Left lung (tissue), 10 donors: Measurements from ENCODE around the gene COMMD3. TPM values are rescaled to one million over a fixed set of nuclear protein-coding genes. Genes with fewer than 3 reads are reported as not detected.

Source experiments
- ATAC-seq: fragments of 200-7000 bp; cut with Tn5 transposase; one replicate; pipeline ENCODE4 v1.9.1; 2020; ENCODE audit warnings: moderate library complexity
- DNase-seq, 4 donors: peaks; one replicate each; pipeline ENCODE4 v3.0.0-alpha.2; 2013 to 2020
- H3K27ac ChIP-seq, 2 donors: fragments of 200-600 bp; sonication (generic) in 1 of 2; one replicate each; pipeline versions ENCODE4 v1.5.0 to v1.8.0; 2020 to 2021
- H3K27me3 ChIP-seq, 2 donors: fragments of 200-600 bp; sonication (generic) in 1 of 2; one replicate each; pipeline versions ENCODE4 v1.5.0 to v1.8.0; 2020 to 2021
- H3K36me3 ChIP-seq, 2 donors: fragments of 200-600 bp; sonication (generic) in 1 of 2; one replicate each; pipeline versions ENCODE4 v1.5.0 to v1.8.0; 2020 to 2021
- H3K4me1 ChIP-seq, 2 donors: fragments of 200-600 bp; one replicate each; pipeline ENCODE4 v1.8.0; 2021
- H3K4me3 ChIP-seq, 2 donors: fragments of 200-600 bp; sonication (generic) in 1 of 2; one replicate each; pipeline versions ENCODE4 v1.5.0 to v1.8.0; 2020 to 2021; ENCODE audit warnings: mild to moderate bottlenecking in 1 of 2
- H3K9me3 ChIP-seq, 2 donors: fragments of 200-600 bp; sonication (generic) in 1 of 2; one replicate each; pipeline versions ENCODE4 v1.5.0 to v1.8.0; 2020 to 2021
- CTCF ChIP-seq, 2 donors: fragments of 200-600 bp; sonication (generic) in 1 of 2; IDR thresholded peaks; one replicate each; pipeline versions ENCODE4 v1.5.0 to v1.8.0; 2021; ENCODE audit warnings: antibody characterized with exemption in 2 of 2
- intact Hi-C, 2 donors: fragments of 100-400 bp; cut with DNase I; formaldehyde crosslinking; loops; one replicate each; pipeline versions ENCODE4 v1.11.2 to v1.14.2; 2022
- polyA plus RNA-seq, 6 donors: library from polyadenylated mRNA; unstranded; fragments of 120-200 nt; gene quantifications; one replicate each; pipeline ENCODE4 v1.2.1, GENCODE V29; 2013; ENCODE audit not compliant: insufficient read length in 6 of 6
- total RNA-seq, 2 donors: library from RNA; stranded (reverse); fragmentation: NEBNext Ultra II Directional; extraction: Animal tissue kit (Norgen Biotek cat#: 25700); gene quantifications; one replicate each; pipeline ENCODE4 v1.2.1, GENCODE V29; 2021
- donor health status: DM: no; HTN: yes; CAD: no.
- donor health status: DM: no; HTN: no; CAD: no.

The COMMD3 gene
- total and polyA plus RNA-seq, 8 donors, result 54.3 to 88.7 (median 70.8) TPM

DNA sequence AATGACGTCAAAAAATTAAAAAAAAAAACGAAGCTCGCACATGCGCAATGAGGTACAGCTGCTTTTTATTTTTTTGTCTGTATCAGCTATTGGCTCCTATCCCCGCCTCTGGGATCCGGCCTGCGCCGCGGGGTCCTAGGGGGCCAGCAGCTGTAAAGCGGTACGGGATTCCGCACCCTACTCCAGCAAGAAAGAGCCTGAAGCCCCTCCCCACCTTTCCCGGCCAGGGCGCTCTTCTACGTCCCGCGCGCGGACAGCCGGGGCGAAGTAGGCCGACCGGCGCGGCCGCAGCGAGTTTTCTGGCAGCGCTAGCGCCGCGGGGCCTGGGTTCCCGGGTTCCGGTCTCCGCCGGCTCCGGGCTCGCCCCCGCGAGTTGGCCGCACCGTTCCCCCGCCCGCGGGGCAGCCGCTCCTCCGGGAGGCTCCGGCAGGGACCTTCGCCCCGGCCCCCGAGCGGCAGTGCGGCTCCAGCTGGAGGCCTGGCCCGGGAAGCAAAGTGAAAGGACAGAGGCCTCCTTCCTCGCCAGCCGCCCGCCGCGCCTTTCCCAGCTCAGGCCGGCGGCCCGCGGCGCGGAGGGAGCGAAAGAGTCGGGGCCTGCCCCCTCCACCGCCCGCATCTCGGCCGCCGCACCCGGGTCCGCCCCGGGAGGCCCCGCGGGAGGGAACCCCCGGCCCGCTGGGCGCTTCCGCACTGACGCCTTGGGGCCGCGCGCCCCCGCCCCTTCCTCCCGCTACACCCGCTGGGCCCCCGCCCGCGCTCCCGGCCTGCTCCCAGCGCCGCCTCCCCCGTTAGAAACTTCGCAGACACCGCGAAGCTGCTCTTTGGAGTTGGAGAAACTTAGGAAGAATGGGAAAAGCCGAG is 24.4 kb downstream of the COMMD3 start:
- no peak for TF ChIP-seq CTCF (IDR thresholded peaks at IDR 0.05)
- no peaks in the 10 kb centered on the region for H3K36me3 ChIP-seq
- H3K4me1 ChIP-seq, result peaks cover 14 to 35% of the 10 kb centered on the region in 2 donors
- peak overlapping the region; percentile 68 to 75 for H3K4me3 ChIP-seq
- peak; percentile 84 for ATAC-seq
- DNase-seq, result peak; percentile 74 to 92 (median 85)
- peaks cover 88 to 91% of the 10 kb centered on the region in 2 donors for H3K27me3 ChIP-seq
- H3K9me3 ChIP-seq, result no peaks in the 10 kb centered on the region
- intact Hi-C loops, result no loop called here
- H3K27ac ChIP-seq, result peak overlapping the region; percentile 93 to 95

GRCh38 chr10:22341190-22341925 is 25.2 kb downstream of the COMMD3 start:
- DNase-seq, result peak in 1 of 4 donors; percentile 87
- no peaks in the 10 kb centered on the region for H3K9me3 ChIP-seq
- ATAC-seq, result peak; percentile 31
- H3K27ac ChIP-seq, result peak overlapping the region; percentile 93 to 95
- no peak for TF ChIP-seq CTCF (IDR thresholded peaks at IDR 0.05)
- H3K4me1 ChIP-seq, result peaks cover 9 to 32% of the 10 kb centered on the region in 2 donors
- H3K4me3 ChIP-seq, result peak overlapping the region; percentile 68 to 75
- peaks cover 88 to 91% of the 10 kb centered on the region in 2 donors for H3K27me3 ChIP-seq
- intact Hi-C loops, result no loop called here
- H3K36me3 ChIP-seq, result no peaks in the 10 kb centered on the region

- DNase-seq, result no peak
- H3K4me3 ChIP-seq, result no peak overlapping the region
- no peaks in the 10 kb centered on the region for H3K9me3 ChIP-seq
- ATAC-seq, result no peak
- intact Hi-C loops, result no loop called here
- TF ChIP-seq CTCF (IDR thresholded peaks at IDR 0.05), result no peak
- H3K4me1 ChIP-seq, result peaks cover 7 to 27% of the 10 kb centered on the region in 2 donors
- peaks cover 88 to 91% of the 10 kb centered on the region in 2 donors for H3K27me3 ChIP-seq
- no peak overlapping the region for H3K27ac ChIP-seq
- no peaks in the 10 kb centered on the region for H3K36me3 ChIP-seq
These were observed 25.7 kb downstream of the COMMD3 start for GRCh38 chr10:22341926-22342196.

DNA sequence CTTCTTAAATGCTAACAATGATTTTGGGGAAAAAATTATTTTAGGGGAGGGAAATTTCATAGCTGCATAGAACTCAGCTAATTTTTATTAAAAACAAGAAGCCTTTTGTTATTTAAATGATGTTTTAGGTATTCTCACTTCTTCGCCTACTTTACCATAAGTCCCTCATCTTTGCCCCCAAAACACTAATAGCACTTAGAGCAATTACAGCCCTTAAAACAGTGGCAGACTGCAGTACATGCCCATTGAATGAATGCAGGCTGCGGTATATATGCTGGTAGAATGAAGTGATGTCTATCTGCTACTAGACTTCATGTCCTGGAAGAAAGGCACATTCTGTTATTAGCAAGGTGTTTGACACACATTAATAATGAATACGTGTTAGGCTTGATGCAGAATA is 26.2 kb downstream of the COMMD3 start:
- Histone ChIP-seq H3K36me3 (no peaks in the 10 kb centered on the region), H3K27ac (no peak overlapping the region), H3K9me3 (no peaks in the 10 kb centered on the region), H3K4me3 (no peak overlapping the region), H3K27me3 (peaks cover 88 to 91% of the 10 kb centered on the region in 2 donors), H3K4me1 (peaks cover 7 to 25% of the 10 kb centered on the region in 2 donors)
- DNase-seq (no peak), ATAC-seq (no peak)
- no peak for TF ChIP-seq CTCF (IDR thresholded peaks at IDR 0.05)
- intact Hi-C loops, result no loop called here

DNA sequence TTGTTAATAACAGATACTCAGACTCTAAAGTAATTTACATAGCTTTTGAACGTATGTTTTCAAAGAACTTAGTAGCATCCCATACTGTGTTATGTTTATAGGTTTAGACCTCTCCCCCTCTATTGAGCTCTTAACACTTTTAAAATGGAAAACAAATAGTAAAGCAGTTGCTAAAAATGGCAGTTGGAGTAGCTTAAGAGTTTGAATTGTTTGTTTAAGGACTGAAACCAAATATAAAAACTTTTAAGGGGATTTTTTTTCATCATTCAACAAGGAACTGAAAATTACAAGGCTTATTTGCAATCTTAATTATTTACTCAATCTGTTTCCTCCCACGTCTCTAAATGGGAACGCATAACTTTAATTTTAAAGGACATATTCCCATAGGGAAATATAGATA is 27.5 kb downstream of the COMMD3 start:
- Histone ChIP-seq H3K27ac (no peak overlapping the region), H3K9me3 (no peaks in the 10 kb centered on the region), H3K4me1 (peaks cover 7 to 25% of the 10 kb centered on the region in 2 donors), H3K36me3 (no peaks in the 10 kb centered on the region), H3K4me3 (no peak overlapping the region), H3K27me3 (peaks cover 87 to 91% of the 10 kb centered on the region in 2 donors)
- no peak for ATAC-seq
- DNase-seq, result no peak
- intact Hi-C loops, result no loop called here
- TF ChIP-seq CTCF (IDR thresholded peaks at IDR 0.05), result no peak
